GM12873 (cell line): ENCODE results near the gene COX4I1.

ENCODE experiments used
- TF ChIP-seq, protein P1 (sequence below): IDR thresholded peaks from 2 replicates; pipeline ENCODE4 v1.5.1; 2012; ENCODE audit warnings: low read depth, mild to moderate bottlenecking, moderate library complexity, low read length, control low read depth; ENCODE audit not compliant: insufficient read depth; ENCODE audit errors: missing control alignments

The COX4I1 gene

GRCh38 chr16:85842435-85842834 is 42.9 kb downstream of the COX4I1 start:
- TF ChIP-seq, protein P1, sequence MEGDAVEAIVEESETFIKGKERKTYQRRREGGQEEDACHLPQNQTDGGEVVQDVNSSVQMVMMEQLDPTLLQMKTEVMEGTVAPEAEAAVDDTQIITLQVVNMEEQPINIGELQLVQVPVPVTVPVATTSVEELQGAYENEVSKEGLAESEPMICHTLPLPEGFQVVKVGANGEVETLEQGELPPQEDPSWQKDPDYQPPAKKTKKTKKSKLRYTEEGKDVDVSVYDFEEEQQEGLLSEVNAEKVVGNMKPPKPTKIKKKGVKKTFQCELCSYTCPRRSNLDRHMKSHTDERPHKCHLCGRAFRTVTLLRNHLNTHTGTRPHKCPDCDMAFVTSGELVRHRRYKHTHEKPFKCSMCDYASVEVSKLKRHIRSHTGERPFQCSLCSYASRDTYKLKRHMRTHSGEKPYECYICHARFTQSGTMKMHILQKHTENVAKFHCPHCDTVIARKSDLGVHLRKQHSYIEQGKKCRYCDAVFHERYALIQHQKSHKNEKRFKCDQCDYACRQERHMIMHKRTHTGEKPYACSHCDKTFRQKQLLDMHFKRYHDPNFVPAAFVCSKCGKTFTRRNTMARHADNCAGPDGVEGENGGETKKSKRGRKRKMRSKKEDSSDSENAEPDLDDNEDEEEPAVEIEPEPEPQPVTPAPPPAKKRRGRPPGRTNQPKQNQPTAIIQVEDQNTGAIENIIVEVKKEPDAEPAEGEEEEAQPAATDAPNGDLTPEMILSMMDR: no peak

- TF ChIP-seq, protein P1: no peak
These were observed 43.4 kb downstream of the COX4I1 start for GRCh38 chr16:85842848-85843247.

- TF ChIP-seq, protein P1: no peak
These were observed 44.1 kb downstream of the COX4I1 start for GRCh38 chr16:85843471-85844168.

DNA sequence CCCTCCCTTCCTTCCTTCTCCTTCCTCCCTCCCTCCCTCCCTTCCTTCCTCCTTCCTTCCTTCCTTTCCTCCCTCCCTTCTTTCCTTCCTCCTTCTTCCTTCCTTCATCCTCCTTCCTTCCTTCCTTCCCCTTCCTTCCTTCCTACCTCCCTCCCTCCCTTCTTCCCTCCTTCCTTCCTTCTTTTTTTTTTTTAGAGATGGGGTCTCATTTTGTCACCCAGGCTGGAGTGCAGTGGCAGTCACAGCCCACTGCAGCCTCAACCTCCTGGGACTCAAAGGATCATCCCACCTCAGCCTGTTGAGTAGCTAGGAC is 44.6 kb downstream of the COX4I1 start:
- TF ChIP-seq, protein P1: no peak

DNA sequence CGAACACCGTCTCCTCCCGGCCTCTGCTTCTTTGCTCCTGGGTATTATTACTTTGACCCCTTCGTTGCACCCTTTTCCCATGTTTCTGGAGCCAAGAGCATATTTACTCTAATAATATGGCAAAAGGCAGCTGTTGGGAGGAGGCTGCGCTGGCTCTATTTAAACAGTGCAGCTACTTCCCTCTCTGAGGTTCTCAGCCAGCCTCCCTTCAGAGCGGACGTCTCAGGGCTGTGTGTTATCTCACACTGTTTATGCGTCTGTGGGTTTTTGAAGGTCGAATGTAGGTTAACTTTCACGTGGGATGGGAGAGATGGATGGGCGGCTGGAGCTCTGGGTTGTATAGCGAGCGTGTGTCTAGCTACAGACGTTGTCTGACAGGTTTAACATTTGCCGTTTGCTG is 45.3 kb downstream of the COX4I1 start:
- TF ChIP-seq, protein P1: no peak

GRCh38 chr16:85845266-85845665 is 45.8 kb downstream of the COX4I1 start:
- TF ChIP-seq, protein P1: no peak

DNA sequence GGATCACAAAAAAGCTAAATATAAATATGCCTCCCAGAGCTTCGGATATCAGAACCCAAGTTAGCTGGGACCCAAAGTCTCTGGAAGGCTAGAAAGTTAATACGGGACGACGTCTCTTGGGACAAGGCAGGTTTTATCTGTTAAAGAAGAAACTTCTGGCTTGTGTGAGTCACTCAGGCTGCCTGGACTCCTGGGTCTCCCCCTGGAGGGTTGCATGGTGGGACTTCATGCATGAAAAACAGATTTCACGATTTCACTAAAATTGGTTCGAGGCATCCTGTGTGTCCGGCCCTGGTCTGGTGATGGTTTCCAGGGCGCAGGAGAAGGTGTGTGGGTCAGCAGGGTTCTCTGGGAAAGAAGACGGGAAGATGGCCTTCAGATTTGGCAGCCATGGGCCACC is 47.0 kb downstream of the COX4I1 start:
- TF ChIP-seq, protein P1: no peak

DNA sequence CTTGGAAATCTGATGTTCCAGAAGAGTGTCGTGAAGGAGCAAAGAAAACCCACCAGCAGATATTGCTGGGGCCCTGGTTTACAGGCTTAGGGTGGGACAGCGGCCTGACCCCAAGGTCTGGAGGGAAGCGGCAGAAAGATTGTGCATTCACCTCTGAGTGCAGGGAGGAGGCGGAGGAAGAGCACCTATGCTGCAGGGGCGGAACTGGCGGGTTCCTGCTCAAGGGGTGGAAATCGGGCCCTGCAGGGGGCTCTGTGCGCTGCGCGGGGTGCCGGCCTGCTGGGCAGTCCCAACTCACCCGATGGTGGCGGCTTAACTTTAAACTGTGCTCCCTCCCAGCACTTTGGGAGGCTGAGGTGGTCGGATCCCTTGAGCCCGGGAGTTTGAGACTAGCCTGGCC is 47.5 kb downstream of the COX4I1 start:
- TF ChIP-seq, protein P1: no peak
